SK-N-SH (cell line): Measurements from ENCODE around the gene NTRK2. TPM values are rescaled to one million over a fixed set of nuclear protein-coding genes. Genes with fewer than 3 reads are reported as not detected.

Experiments used
- CTCF ChIA-PET: fragments of 300-600, 350-600 bp; formaldehyde crosslinking; extraction: SDS; loops from one replicate; lab custom pipeline; 2021; lab: Yijun Ruan, JAX
- POLR2A ChIA-PET: fragments of 350-600 bp; sonication (Branson Sonifier 250); formaldehyde crosslinking; extraction: SDS; loops from one replicate; lab custom pipeline; 2020; ENCODE audit warnings: antibody characterized with exemption, inconsistent platforms; lab: Yijun Ruan, JAX
- DNase-seq: peaks from one replicate; pipeline ENCODE4 v3.0.0; 2012
- H2AFZ ChIP-seq: fragments of 200-600 bp; sonication (generic); 2 replicates; pipeline ENCODE4 v1.8.1; 2016; ENCODE audit warnings: antibody characterized with exemption, mild to moderate bottlenecking, low read depth
- H3F3A ChIP-seq: fragments of 200-600 bp; sonication (generic); replicated peaks from 2 replicates; pipeline ENCODE3; 2016; ENCODE audit warnings: antibody characterized with exemption, mild to moderate bottlenecking; ENCODE audit not compliant: insufficient read depth
- H3K27ac ChIP-seq, 2 experiments: fragments of 200-500 bp in 1 of 2; fragments of 200-600 bp in 1 of 2; sonication (Bioruptor generic) in 1 of 2; sonication (generic), shearing (Covaris generic) in 1 of 2; 2 replicates each; pipeline versions ENCODE4 v1.5.1 to v1.6.1; 2014 to 2016; ENCODE audit warnings: low read depth in 2 of 2, inconsistent platforms in 1 of 2, low read length in 1 of 2, mild to moderate bottlenecking in 1 of 2, mixed read lengths in 1 of 2
- H3K27me3 ChIP-seq: fragments of 200-600 bp; sonication (generic), shearing (Covaris generic); 2 replicates; pipeline ENCODE4 v1.6.1; 2016; ENCODE audit warnings: mixed run types; ENCODE audit not compliant: insufficient read depth
- H3K36me3 ChIP-seq, 2 experiments: fragments of 200-500 bp in 1 of 2; fragments of 200-600 bp in 1 of 2; sonication (Bioruptor generic) in 1 of 2; sonication (generic) in 1 of 2; replicated peaks in 1 of 2; 2 replicates each; pipeline versions ENCODE3 to v1.5.1; 2014 to 2016; ENCODE audit warnings: low read length in 1 of 2, mild to moderate bottlenecking in 1 of 2; ENCODE audit not compliant: insufficient read depth in 2 of 2, control insufficient read depth in 1 of 2
- H3K4me1 ChIP-seq, 2 experiments: fragments of 200-500 bp in 1 of 2; fragments of 200-600 bp in 1 of 2; sonication (Bioruptor generic) in 1 of 2; sonication (generic), shearing (Covaris generic) in 1 of 2; 2 replicates each; pipeline versions ENCODE4 v1.5.1 to v1.6.1; 2014 to 2016; ENCODE audit warnings: low read depth in 1 of 2, low read length in 1 of 2, mixed run types in 1 of 2; ENCODE audit not compliant: insufficient read depth in 2 of 2, control insufficient read depth in 1 of 2
- H3K4me2 ChIP-seq: fragments of 200-600 bp; sonication (generic), shearing (Covaris generic); 2 replicates; pipeline ENCODE4 v1.6.1; 2017; ENCODE audit warnings: mixed run types
- H3K4me3 ChIP-seq, 2 experiments: fragments of 200-500 bp in 1 of 2; fragments of 200-600 bp in 1 of 2; sonication (Bioruptor generic) in 1 of 2; sonication (generic), shearing (Covaris generic) in 1 of 2; 2 replicates each; pipeline versions ENCODE4 v1.5.1 to v1.8.1; 2014 to 2016; ENCODE audit warnings: low read depth in 2 of 2, inconsistent platforms in 1 of 2, low read length in 1 of 2, mild to moderate bottlenecking in 1 of 2, mixed read lengths in 1 of 2, moderate library complexity in 1 of 2
- H3K79me2 ChIP-seq: fragments of 200-600 bp; sonication (generic); 2 replicates; pipeline ENCODE4 v1.8.1; 2017; ENCODE audit warnings: mild to moderate bottlenecking; ENCODE audit not compliant: insufficient read depth
- H3K9ac ChIP-seq: fragments of 200-600 bp; sonication (generic); 2 replicates; pipeline ENCODE4 v1.6.1; 2017; ENCODE audit warnings: mixed run types
- H3K9me2 ChIP-seq: fragments of 200-600 bp; sonication (generic); 2 replicates; pipeline ENCODE4 v1.6.1; 2017; ENCODE audit warnings: mixed run types
- H3K9me3 ChIP-seq: fragments of 200-600 bp; sonication (generic); 2 replicates; pipeline ENCODE4 v1.6.1; 2017; ENCODE audit warnings: mixed run types, mild to moderate bottlenecking, moderate library complexity
- H4K20me1 ChIP-seq: fragments of 200-600 bp; sonication (generic); 2 replicates; pipeline ENCODE4 v1.6.1; 2017; ENCODE audit warnings: mild to moderate bottlenecking, mixed run types; ENCODE audit not compliant: insufficient read depth
- CHD2 ChIP-seq: fragments of 150-350 bp; IDR thresholded peaks from 2 replicates; pipeline ENCODE4 v1.6.1; 2018; ENCODE audit warnings: low read length; ENCODE audit not compliant: partially characterized antibody
- GABPA ChIP-seq: IDR thresholded peaks from 2 replicates; pipeline ENCODE4 v1.4.0; 2012; ENCODE audit warnings: low read depth, mild to moderate bottlenecking
- GATA2 ChIP-seq: sonication (generic); formaldehyde crosslinking; IDR thresholded peaks from 2 replicates; pipeline ENCODE4 v1.5.0; 2020; ENCODE audit warnings: mild to moderate bottlenecking, missing genetic modification reagents
- JUND ChIP-seq: IDR thresholded peaks from 2 replicates; pipeline ENCODE4 v1.4.0; 2012
- NFIC ChIP-seq: IDR thresholded peaks from 2 replicates; pipeline ENCODE4 v1.4.0; 2012; ENCODE audit warnings: borderline replicate concordance
- REST ChIP-seq: IDR thresholded peaks from 2 replicates; pipeline ENCODE4 v1.6.1; 2012; ENCODE audit warnings: mild to moderate bottlenecking, low read depth, low read length, moderate library complexity
- SMC3 ChIP-seq: IDR thresholded peaks from 2 replicates; pipeline ENCODE4 v1.6.1; 2012; ENCODE audit warnings: low read depth, low read length, improper control_type of control experiment
- TCF12 ChIP-seq: IDR thresholded peaks from 2 replicates; pipeline ENCODE4 v1.4.0; 2012
- TEAD4 ChIP-seq: IDR thresholded peaks from 2 replicates; pipeline ENCODE4 v1.4.0; 2012; ENCODE audit warnings: mild to moderate bottlenecking, borderline replicate concordance; ENCODE audit not compliant: insufficient read depth
- YY1 ChIP-seq: IDR thresholded peaks from 2 replicates; pipeline ENCODE4 v1.4.0; 2012; ENCODE audit warnings: low read depth, mild to moderate bottlenecking
- WGBS: methylation state at CpG from one replicate; pipeline ENCODE4 v1.1.6; 2017; ENCODE audit warnings: low lambda C conversion rate; 5-methylcytosine and 5-hydroxymethylcytosine counted together
- polyA plus RNA-seq, 3 experiments: library from polyadenylated mRNA; depleted of rRNA; stranded (reverse); fragments of >200 nt; gene quantifications; 2 replicates each; pipeline ENCODE4 v1.2.3, GENCODE V29; 2012
- TF ChIP-seq, protein P1 (sequence below): IDR thresholded peaks from 2 replicates; pipeline ENCODE4 v1.4.0; 2012; ENCODE audit warnings: low read depth
- TF ChIP-seq, protein P2 (sequence below): fragments of 150-350 bp; IDR thresholded peaks from 2 replicates; pipeline ENCODE4 v1.6.1; 2016; ENCODE audit warnings: mild to moderate bottlenecking, low read depth, low read length
- TF ChIP-seq, protein P3 (sequence below): fragments of 200-600 bp; sonication (generic); IDR thresholded peaks from 2 replicates; pipeline ENCODE4 v1.6.1; 2017; ENCODE audit warnings: antibody characterized with exemption, mild to moderate bottlenecking, moderate library complexity

Gene NTRK2
- polyA plus RNA-seq, 1 of the 3 experiments (the other 2 are of a cell fraction): 0.05 TPM

DNA sequence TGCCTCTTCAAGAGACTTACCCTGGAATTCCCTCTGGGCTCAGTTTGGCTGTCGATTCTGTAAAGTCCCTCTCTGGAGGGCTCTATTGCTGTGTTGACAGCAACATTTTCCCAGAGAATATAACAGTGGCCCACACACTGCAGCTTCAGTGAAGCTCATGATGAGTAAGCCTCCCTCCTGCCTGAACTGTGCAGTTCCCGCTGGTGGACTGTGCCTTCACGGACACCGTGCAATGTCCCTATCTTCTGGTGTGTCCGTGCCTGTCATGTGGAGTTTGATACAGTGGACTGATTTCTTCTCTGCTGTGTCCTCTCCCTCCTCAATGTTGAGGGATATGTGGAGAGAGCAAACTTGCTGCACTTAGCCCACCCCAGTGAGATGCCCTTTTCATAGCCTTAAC lies 109.0 kb downstream of the NTRK2 start:
- no peaks in the 10 kb centered on the region for H3K36me3 ChIP-seq
- DNase-seq: no peak
- WGBS: 13% methylated on average over 1 of the region's 5 CpGs
- H2AFZ ChIP-seq: no peak overlapping the region
- no peaks in the 10 kb centered on the region for H3F3A ChIP-seq
- no peaks in the 10 kb centered on the region for H4K20me1 ChIP-seq
- H3K9ac ChIP-seq: no peak overlapping the region
- no peaks in the 10 kb centered on the region for H3K27me3 ChIP-seq
- H3K4me2 ChIP-seq: no peak overlapping the region
- no peaks in the 10 kb centered on the region for H3K79me2 ChIP-seq
- no peak overlapping the region for H3K4me3 ChIP-seq
- 0 out of 4 replicates have a peak, but pooled peaks cover 0 to 3% of the 10 kb centered on the region in 2 experiments for H3K4me1 ChIP-seq
- no peaks in the 10 kb centered on the region for H3K9me3 ChIP-seq
- no peak overlapping the region for H3K27ac ChIP-seq
- CTCF ChIA-PET: interaction anchor here (1.3 to 3.6 kb wide), 3 partner anchors 10 to 110 kb away, joined by 4 to 23 read pairs (median 6); partner anchors contain the start of gene NTRK2
- H3K9me2 ChIP-seq: no peaks in the 10 kb centered on the region
- POLR2A ChIA-PET: no interaction called here
- TF ChIP-seq GABPA (no peak), CHD2 (no peak), NFIC (no peak), REST (no peak), TCF12 (no peak), YY1 (no peak), TEAD4 (no peak), JUND (no peak), SMC3 (no peak), GATA2 (no peak)
- TF ChIP-seq, protein P1, sequence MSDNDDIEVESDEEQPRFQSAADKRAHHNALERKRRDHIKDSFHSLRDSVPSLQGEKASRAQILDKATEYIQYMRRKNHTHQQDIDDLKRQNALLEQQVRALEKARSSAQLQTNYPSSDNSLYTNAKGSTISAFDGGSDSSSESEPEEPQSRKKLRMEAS: no peak
- TF ChIP-seq, protein P2, sequence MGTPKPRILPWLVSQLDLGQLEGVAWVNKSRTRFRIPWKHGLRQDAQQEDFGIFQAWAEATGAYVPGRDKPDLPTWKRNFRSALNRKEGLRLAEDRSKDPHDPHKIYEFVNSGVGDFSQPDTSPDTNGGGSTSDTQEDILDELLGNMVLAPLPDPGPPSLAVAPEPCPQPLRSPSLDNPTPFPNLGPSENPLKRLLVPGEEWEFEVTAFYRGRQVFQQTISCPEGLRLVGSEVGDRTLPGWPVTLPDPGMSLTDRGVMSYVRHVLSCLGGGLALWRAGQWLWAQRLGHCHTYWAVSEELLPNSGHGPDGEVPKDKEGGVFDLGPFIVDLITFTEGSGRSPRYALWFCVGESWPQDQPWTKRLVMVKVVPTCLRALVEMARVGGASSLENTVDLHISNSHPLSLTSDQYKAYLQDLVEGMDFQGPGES: no peak
- TF ChIP-seq, protein P3, sequence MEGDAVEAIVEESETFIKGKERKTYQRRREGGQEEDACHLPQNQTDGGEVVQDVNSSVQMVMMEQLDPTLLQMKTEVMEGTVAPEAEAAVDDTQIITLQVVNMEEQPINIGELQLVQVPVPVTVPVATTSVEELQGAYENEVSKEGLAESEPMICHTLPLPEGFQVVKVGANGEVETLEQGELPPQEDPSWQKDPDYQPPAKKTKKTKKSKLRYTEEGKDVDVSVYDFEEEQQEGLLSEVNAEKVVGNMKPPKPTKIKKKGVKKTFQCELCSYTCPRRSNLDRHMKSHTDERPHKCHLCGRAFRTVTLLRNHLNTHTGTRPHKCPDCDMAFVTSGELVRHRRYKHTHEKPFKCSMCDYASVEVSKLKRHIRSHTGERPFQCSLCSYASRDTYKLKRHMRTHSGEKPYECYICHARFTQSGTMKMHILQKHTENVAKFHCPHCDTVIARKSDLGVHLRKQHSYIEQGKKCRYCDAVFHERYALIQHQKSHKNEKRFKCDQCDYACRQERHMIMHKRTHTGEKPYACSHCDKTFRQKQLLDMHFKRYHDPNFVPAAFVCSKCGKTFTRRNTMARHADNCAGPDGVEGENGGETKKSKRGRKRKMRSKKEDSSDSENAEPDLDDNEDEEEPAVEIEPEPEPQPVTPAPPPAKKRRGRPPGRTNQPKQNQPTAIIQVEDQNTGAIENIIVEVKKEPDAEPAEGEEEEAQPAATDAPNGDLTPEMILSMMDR: no peak
